ENCODE results near the gene ENHO. TPM values are rescaled to one million over a fixed set of nuclear protein-coding genes. Genes with fewer than 3 reads are reported as not detected.

Gene ENHO
- total and polyA plus RNA-seq, 2 donors (not counting 1 experiment from before 2014, with no cell fraction given), result not detected

DNA sequence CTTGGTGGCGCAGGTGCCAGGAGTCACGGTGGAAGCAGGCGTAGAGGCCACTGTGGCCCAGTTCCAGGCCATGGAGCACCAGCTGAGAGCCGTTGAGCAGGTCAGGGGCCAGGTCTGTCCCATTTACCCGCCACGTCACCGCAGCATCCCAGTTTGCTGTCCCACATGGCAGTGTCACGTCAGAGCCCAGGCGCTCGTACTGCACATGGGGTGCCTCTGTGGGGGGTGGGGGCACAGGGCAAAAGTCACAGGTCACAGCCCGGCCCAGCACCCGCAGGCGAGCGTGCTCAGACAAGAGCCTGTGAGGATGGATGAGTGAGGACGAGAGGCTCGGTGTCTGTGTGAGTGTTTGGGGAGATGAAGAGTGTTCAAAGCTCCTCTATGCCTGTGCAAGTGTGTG lies 41.8 kb upstream of the ENHO start:
- ChIA-PET CTCF (no interaction called here), POLR2A (interaction anchor here (0.7 kb wide), 1 partner anchor 730 kb away, joined by 3 read pairs; no protein-coding TSS in a partner anchor)
- Mint-ChIP-seq H3K27ac (no peak overlapping the region), H3K4me1 (no peaks in the 10 kb centered on the region), H3K27me3 (peaks cover 64% of the 10 kb centered on the region), H3K4me3 (no peak overlapping the region), H3K9me3 (ENCODE audit: insufficient read depth) (peaks cover 6% of the 10 kb centered on the region)
- Histone ChIP-seq H3K79me2 (ENCODE audit: control insufficient read depth, insufficient read depth, low read length) (no peaks in the 10 kb centered on the region), H3K36me3 (replicated peaks in 1 of 2; ENCODE audit: control extremely low read depth in 1 of 2, control insufficient read depth in 1 of 2, extremely low read depth in 1 of 2, insufficient read depth in 2 of 2, low read length in 1 of 2) (no peaks in the 10 kb centered on the region), H3K4me3 (ENCODE audit: control extremely low read depth in 1 of 5, extremely low read depth in 1 of 5, insufficient read depth in 1 of 5, low read depth in 2 of 5, low read length in 4 of 5) (no peak overlapping the region), H3K4me2 (replicated peaks; ENCODE audit: low read depth, low read length, poor library complexity, severe bottlenecking) (no peak overlapping the region), H2AFZ (ENCODE audit: insufficient read depth, low read depth, low read length, poor library complexity, severe bottlenecking) (no peak overlapping the region), H4K20me1 (ENCODE audit: control insufficient read depth, insufficient read depth, low read length, poor library complexity, severe bottlenecking) (no peaks in the 10 kb centered on the region), H3K27ac (ENCODE audit: low read length in 2 of 2) (no peak overlapping the region), H3K9me3 (ENCODE audit: control extremely low read depth in 1 of 3, control insufficient read depth in 2 of 3, insufficient read depth in 1 of 3, low read length in 2 of 3) (peaks cover 0 to 12% (median 7%) of the 10 kb centered on the region in 3 donors), H3K27me3 (replicated peaks in 1 of 4; ENCODE audit: control extremely low read depth in 1 of 4, control insufficient read depth in 3 of 4, insufficient read depth in 4 of 4, low read length in 3 of 4) (peaks cover 0 to 33% (median 2%) of the 10 kb centered on the region in 4 experiments), H3K9ac (ENCODE audit: low read length) (no peak overlapping the region), H3K4me1 (ENCODE audit: control insufficient read depth in 2 of 2, insufficient read depth in 2 of 2, low read length in 2 of 2) (no peaks in the 10 kb centered on the region)
- no peak for TF ChIP-seq EZH2 (IDR thresholded peaks at IDR 0.05; ENCODE audit: borderline replicate concordance, insufficient read depth, low read depth, low read length, poor library complexity, severe bottlenecking)
- TF ChIP-seq, protein P1, sequence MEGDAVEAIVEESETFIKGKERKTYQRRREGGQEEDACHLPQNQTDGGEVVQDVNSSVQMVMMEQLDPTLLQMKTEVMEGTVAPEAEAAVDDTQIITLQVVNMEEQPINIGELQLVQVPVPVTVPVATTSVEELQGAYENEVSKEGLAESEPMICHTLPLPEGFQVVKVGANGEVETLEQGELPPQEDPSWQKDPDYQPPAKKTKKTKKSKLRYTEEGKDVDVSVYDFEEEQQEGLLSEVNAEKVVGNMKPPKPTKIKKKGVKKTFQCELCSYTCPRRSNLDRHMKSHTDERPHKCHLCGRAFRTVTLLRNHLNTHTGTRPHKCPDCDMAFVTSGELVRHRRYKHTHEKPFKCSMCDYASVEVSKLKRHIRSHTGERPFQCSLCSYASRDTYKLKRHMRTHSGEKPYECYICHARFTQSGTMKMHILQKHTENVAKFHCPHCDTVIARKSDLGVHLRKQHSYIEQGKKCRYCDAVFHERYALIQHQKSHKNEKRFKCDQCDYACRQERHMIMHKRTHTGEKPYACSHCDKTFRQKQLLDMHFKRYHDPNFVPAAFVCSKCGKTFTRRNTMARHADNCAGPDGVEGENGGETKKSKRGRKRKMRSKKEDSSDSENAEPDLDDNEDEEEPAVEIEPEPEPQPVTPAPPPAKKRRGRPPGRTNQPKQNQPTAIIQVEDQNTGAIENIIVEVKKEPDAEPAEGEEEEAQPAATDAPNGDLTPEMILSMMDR (IDR thresholded peaks at IDR 0.05), result no peak
- ATAC-seq (ENCODE audit: low read depth), result no peak
- no peak for DNase-seq
- intact Hi-C loops (cut with micrococcal nuclease), result no loop called here
- 93% methylated on average over 16 of the region's 16 CpGs for WGBS (ENCODE audit: insufficient coverage)

DNA sequence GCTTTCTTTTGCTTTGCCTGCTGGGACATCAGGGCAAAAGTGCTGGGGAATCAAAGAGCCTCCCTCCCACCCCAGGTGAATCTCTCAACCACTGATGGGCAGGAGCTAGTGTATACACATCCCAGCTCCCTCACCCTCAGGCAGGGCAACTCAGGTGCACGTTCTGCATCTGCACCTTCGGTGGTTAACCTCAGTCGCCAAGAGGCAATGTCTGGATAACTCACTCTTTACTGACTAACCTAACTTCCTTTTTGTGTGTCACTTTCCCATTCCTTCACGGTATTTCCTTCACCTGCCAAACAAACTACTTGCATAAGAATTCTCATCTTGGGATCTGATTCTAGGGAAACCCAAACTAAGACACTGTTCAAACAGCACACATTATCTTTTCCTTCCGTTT lies 40.5 kb upstream of the ENHO start:
- Mint-ChIP-seq H3K4me3 (no peak overlapping the region), H3K27me3 (peaks cover 68% of the 10 kb centered on the region), H3K4me1 (no peaks in the 10 kb centered on the region), H3K27ac (no peak overlapping the region), H3K9me3 (ENCODE audit: insufficient read depth) (peaks cover 6% of the 10 kb centered on the region)
- no peaks in the 10 kb centered on the region for H3K4me1 ChIP-seq (ENCODE audit: control insufficient read depth in 2 of 2, insufficient read depth in 2 of 2, low read length in 2 of 2)
- ChIA-PET CTCF (interaction anchor here (0.7 to 0.8 kb wide), 2 partner anchors 28 to 69 kb away, joined by 3 to 5 read pairs; no protein-coding TSS in a partner anchor), POLR2A (no interaction called here)
- peaks cover 0 to 32% (median 5%) of the 10 kb centered on the region in 4 experiments for H3K27me3 ChIP-seq (replicated peaks in 1 of 4; ENCODE audit: control extremely low read depth in 1 of 4, control insufficient read depth in 3 of 4, insufficient read depth in 4 of 4, low read length in 3 of 4)
- no peak for TF ChIP-seq EZH2 (IDR thresholded peaks at IDR 0.05; ENCODE audit: borderline replicate concordance, insufficient read depth, low read depth, low read length, poor library complexity, severe bottlenecking)
- TF ChIP-seq, protein P1 (IDR thresholded peaks at IDR 0.05), result no peak
- no peak for ATAC-seq (ENCODE audit: low read depth)
- no peak overlapping the region for H3K9ac ChIP-seq (ENCODE audit: low read length)
- no peak overlapping the region for H3K4me3 ChIP-seq (ENCODE audit: control extremely low read depth in 1 of 5, extremely low read depth in 1 of 5, insufficient read depth in 1 of 5, low read depth in 2 of 5, low read length in 4 of 5)
- H4K20me1 ChIP-seq (ENCODE audit: control insufficient read depth, insufficient read depth, low read length, poor library complexity, severe bottlenecking), result no peaks in the 10 kb centered on the region
- DNase-seq, result no peak
- no peaks in the 10 kb centered on the region for H3K79me2 ChIP-seq (ENCODE audit: control insufficient read depth, insufficient read depth, low read length)
- H3K36me3 ChIP-seq (replicated peaks in 1 of 2; ENCODE audit: control extremely low read depth in 1 of 2, control insufficient read depth in 1 of 2, extremely low read depth in 1 of 2, insufficient read depth in 2 of 2, low read length in 1 of 2), result no peaks in the 10 kb centered on the region
- no peak overlapping the region for H3K4me2 ChIP-seq (replicated peaks; ENCODE audit: low read depth, low read length, poor library complexity, severe bottlenecking)
- H3K9me3 ChIP-seq (ENCODE audit: control extremely low read depth in 1 of 3, control insufficient read depth in 2 of 3, insufficient read depth in 1 of 3, low read length in 2 of 3), result peaks cover 0 to 12% (median 7%) of the 10 kb centered on the region in 3 donors
- intact Hi-C loops (cut with micrococcal nuclease), result no loop called here
- no peak overlapping the region for H3K27ac ChIP-seq (ENCODE audit: low read length in 2 of 2)
- 56% methylated on average over 5 of the region's 5 CpGs for WGBS (ENCODE audit: insufficient coverage)
- H2AFZ ChIP-seq (ENCODE audit: insufficient read depth, low read depth, low read length, poor library complexity, severe bottlenecking), result no peak overlapping the region

Measured in B cell (primary cell).